B cell (primary cell): Measurements from ENCODE around the gene LPXN. TPM values are rescaled to one million over a fixed set of nuclear protein-coding genes. Genes with fewer than 3 reads are reported as not detected.
A peak's percentile ranks its signal among the peaks of the same experiment; 100 is the strongest.

Experiments
- ATAC-seq: fragments of 200-7000 bp; cut with Tn5 transposase; one replicate; pipeline ENCODE4 v1.10.0; 2021; ENCODE audit warnings: low read depth, mild to moderate bottlenecking, moderate number of reproducible peaks, moderate library complexity
- CTCF ChIA-PET: fragments of 350-600 bp; sonication (Branson Sonifier 250); formaldehyde crosslinking; loops from one replicate; lab custom pipeline; 2021; ENCODE audit warnings: antibody characterized with exemption, inconsistent platforms; lab: Charles Lee
- POLR2A ChIA-PET: fragments of 350-600 bp; sonication (Branson Sonifier 250); formaldehyde crosslinking; loops from one replicate; lab custom pipeline; 2021; ENCODE audit warnings: antibody characterized with exemption; lab: Charles Lee
- DNase-seq: peaks from one replicate; pipeline ENCODE4 v3.0.0; 2013
- H2AFZ ChIP-seq: 2 replicates; pipeline ENCODE4 v1.6.1; 2012; ENCODE audit warnings: mild to moderate bottlenecking, low read depth, low read length; ENCODE audit not compliant: insufficient read depth, poor library complexity, severe bottlenecking
- H3K27ac ChIP-seq, 2 donors: 1 replicate in 1 of 2; 2 replicates in 1 of 2; pipeline ENCODE4 v1.5.1; 2012 to 2013; ENCODE audit warnings: low read length in 2 of 2, mild to moderate bottlenecking in 2 of 2, moderate library complexity in 1 of 2
- H3K27me3 ChIP-seq, 4 experiments: fragments of 200-600 bp in 1 of 4; sonication (generic) in 1 of 4; replicated peaks in 1 of 4; 1 replicate in 2 of 4; 2 replicates in 2 of 4; pipeline versions ENCODE4 v1.6.1 to v1.7.0; 2013 to 2016; ENCODE audit warnings: low read length in 3 of 4, mild to moderate bottlenecking in 2 of 4, mixed read lengths in 1 of 4, moderate library complexity in 1 of 4; ENCODE audit not compliant: insufficient read depth in 4 of 4, control insufficient read depth in 3 of 4; ENCODE audit errors: control extremely low read depth in 1 of 4
- H3K36me3 ChIP-seq, 2 experiments: replicated peaks in 1 of 2; 1 replicate in 1 of 2; 2 replicates in 1 of 2; pipeline versions ENCODE4 v1.6.1 to v1.7.1; 2013; ENCODE audit warnings: low read length in 1 of 2; ENCODE audit not compliant: insufficient read depth in 2 of 2, control insufficient read depth in 1 of 2; ENCODE audit errors: control extremely low read depth in 1 of 2, extremely low read depth in 1 of 2
- H3K4me1 ChIP-seq, 2 donors: fragments of 200-600 bp in 1 of 2; sonication (generic) in 1 of 2; 1 replicate in 1 of 2; 2 replicates in 1 of 2; pipeline versions ENCODE4 v1.5.1 to v1.6.1; 2013 to 2017; ENCODE audit warnings: low read length in 2 of 2; ENCODE audit not compliant: control insufficient read depth in 2 of 2, insufficient read depth in 2 of 2
- H3K4me2 ChIP-seq: replicated peaks from 2 replicates; pipeline ENCODE3; 2012; ENCODE audit warnings: mild to moderate bottlenecking, low read depth, low read length; ENCODE audit not compliant: poor library complexity, severe bottlenecking
- H3K4me3 ChIP-seq, 5 experiments: fragments of 200-600 bp in 1 of 5; sonication (generic) in 1 of 5; 1 replicate in 3 of 5; 2 replicates in 2 of 5; pipeline versions ENCODE4 v1.5.1 to v1.7.0; 2011 to 2016; ENCODE audit warnings: low read length in 4 of 5, mild to moderate bottlenecking in 4 of 5, low read depth in 2 of 5, control low read depth in 1 of 5, moderate library complexity in 1 of 5; ENCODE audit not compliant: insufficient read depth in 1 of 5; ENCODE audit errors: control extremely low read depth in 1 of 5, extremely low read depth in 1 of 5
- H3K79me2 ChIP-seq: fragments of 200-600 bp; sonication (generic); one replicate; pipeline ENCODE4 v1.6.0; 2016; ENCODE audit warnings: low read length; ENCODE audit not compliant: control insufficient read depth, insufficient read depth
- H3K9ac ChIP-seq: fragments of 200-600 bp; sonication (generic); 2 replicates; pipeline ENCODE4 v1.6.1; 2017; ENCODE audit warnings: mild to moderate bottlenecking, low read length, moderate library complexity
- H3K9me3 ChIP-seq, 3 donors: one replicate each; pipeline versions ENCODE4 v1.6.1 to v1.7.1; 2013; ENCODE audit warnings: low read length in 2 of 3; ENCODE audit not compliant: control insufficient read depth in 2 of 3, insufficient read depth in 1 of 3; ENCODE audit errors: control extremely low read depth in 1 of 3
- H4K20me1 ChIP-seq: 2 replicates; pipeline ENCODE4 v1.6.0; 2012; ENCODE audit warnings: mild to moderate bottlenecking, low read length; ENCODE audit not compliant: insufficient read depth, control insufficient read depth, poor library complexity, severe bottlenecking
- H3K27ac Mint-ChIP-seq: one replicate; pipeline ENCODE4 v1.8.0; 2021; ENCODE audit warnings: mixed read lengths
- H3K27me3 Mint-ChIP-seq: one replicate; pipeline ENCODE4 v1.8.0; 2021; ENCODE audit warnings: mixed read lengths
- H3K4me1 Mint-ChIP-seq: one replicate; pipeline ENCODE4 v1.8.0; 2021; ENCODE audit warnings: mixed read lengths
- H3K4me3 Mint-ChIP-seq: one replicate; pipeline ENCODE4 v1.8.0; 2021; ENCODE audit warnings: mixed read lengths
- H3K9me3 Mint-ChIP-seq: one replicate; pipeline ENCODE4 v1.8.0; 2022; ENCODE audit warnings: mixed read lengths; ENCODE audit not compliant: insufficient read depth
- EZH2 ChIP-seq: IDR thresholded peaks from 2 replicates; pipeline ENCODE4 v1.6.1; 2012; ENCODE audit warnings: borderline replicate concordance, low read depth, mild to moderate bottlenecking, moderate library complexity, low read length; ENCODE audit not compliant: insufficient read depth, poor library complexity, severe bottlenecking
- WGBS: methylation state at CpG from one replicate; pipeline ENCODE4 v1.1.5; 2013; ENCODE audit warnings: missing lambda C conversion rate; ENCODE audit not compliant: insufficient coverage; 5-methylcytosine and 5-hydroxymethylcytosine counted together
- intact Hi-C: fragments of 100-400 bp; cut with micrococcal nuclease; formaldehyde crosslinking; loops from one replicate; pipeline ENCODE4 v1.10.0; 2022
- polyA plus RNA-seq: library from polyadenylated mRNA; depleted of rRNA; stranded (reverse); fragments of >200 nt; gene quantifications from 2 replicates; pipeline ENCODE4 v1.2.3, GENCODE V29; 2012
- total RNA-seq, 2 donors: library from RNA; stranded (reverse); fragments of 120-200 nt in 1 of 2; gene quantifications; 1 replicate in 1 of 2; 2 replicates in 1 of 2; pipeline versions ENCODE4 v1.2.3 to v1.2.4, GENCODE V29; 2013 to 2022
- TF ChIP-seq, protein P1 (sequence below): fragments of 200-600 bp; IDR thresholded peaks from one replicate; pipeline ENCODE4 v1.8.0; 2022; ENCODE audit warnings: antibody characterized with exemption, mild to moderate bottlenecking

LPXN gene
- total and polyA plus RNA-seq, 2 donors (not counting 1 experiment from before 2014, with no cell fraction given) = 59.2 to 209 TPM

- Mint-ChIP-seq H3K4me1 (peaks cover 32% of the 10 kb centered on the region), H3K27ac (peak overlapping the region; percentile 93), H3K4me3 (peak overlapping the region; percentile 84), H3K27me3 (no peaks in the 10 kb centered on the region), H3K9me3 (no peaks in the 10 kb centered on the region)
- Histone ChIP-seq H3K4me2 (peak overlapping the region; percentile 73), H2AFZ (peak overlapping the region; percentile 30), H3K79me2 (peaks cover 4% of the 10 kb centered on the region), H3K27me3 (no peaks in the 10 kb centered on the region), H4K20me1 (no peaks in the 10 kb centered on the region), H3K27ac (peak overlapping the region; percentile 81 to 99), H3K9me3 (no peaks in the 10 kb centered on the region), H3K4me1 (peaks cover 33 to 36% of the 10 kb centered on the region in 2 donors), H3K4me3 (peak overlapping the region; percentile 22 to 70 (median 45)), H3K36me3 (peaks cover 2 to 21% of the 10 kb centered on the region in 2 experiments), H3K9ac (peak overlapping the region; percentile 70)
- TF ChIP-seq, protein P1, sequence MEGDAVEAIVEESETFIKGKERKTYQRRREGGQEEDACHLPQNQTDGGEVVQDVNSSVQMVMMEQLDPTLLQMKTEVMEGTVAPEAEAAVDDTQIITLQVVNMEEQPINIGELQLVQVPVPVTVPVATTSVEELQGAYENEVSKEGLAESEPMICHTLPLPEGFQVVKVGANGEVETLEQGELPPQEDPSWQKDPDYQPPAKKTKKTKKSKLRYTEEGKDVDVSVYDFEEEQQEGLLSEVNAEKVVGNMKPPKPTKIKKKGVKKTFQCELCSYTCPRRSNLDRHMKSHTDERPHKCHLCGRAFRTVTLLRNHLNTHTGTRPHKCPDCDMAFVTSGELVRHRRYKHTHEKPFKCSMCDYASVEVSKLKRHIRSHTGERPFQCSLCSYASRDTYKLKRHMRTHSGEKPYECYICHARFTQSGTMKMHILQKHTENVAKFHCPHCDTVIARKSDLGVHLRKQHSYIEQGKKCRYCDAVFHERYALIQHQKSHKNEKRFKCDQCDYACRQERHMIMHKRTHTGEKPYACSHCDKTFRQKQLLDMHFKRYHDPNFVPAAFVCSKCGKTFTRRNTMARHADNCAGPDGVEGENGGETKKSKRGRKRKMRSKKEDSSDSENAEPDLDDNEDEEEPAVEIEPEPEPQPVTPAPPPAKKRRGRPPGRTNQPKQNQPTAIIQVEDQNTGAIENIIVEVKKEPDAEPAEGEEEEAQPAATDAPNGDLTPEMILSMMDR = no peak
- no peak for TF ChIP-seq EZH2
- ChIA-PET CTCF (interaction anchor here (1.0 to 3.4 kb wide), 10 partner anchors 9 to 1066 kb away, joined by 3 to 20 read pairs (median 4); no protein-coding TSS in a partner anchor), POLR2A (no interaction called here)
- intact Hi-C loops = loop anchor here (1.0 to 5.0 kb wide), 4 partner anchors 50 to 858 kb away; partner anchors contain the start of genes FAM111A and LPXN
- ATAC-seq (peak; percentile 87), DNase-seq (peak; percentile 86)
- no CpG with 5 or more reads among the region's 6 CpGs for WGBS
These were observed 50.5 kb downstream of the LPXN start for GRCh38 chr11:58525037-58525614.
